ENCODE data around the gene SPNS2.

DNA sequence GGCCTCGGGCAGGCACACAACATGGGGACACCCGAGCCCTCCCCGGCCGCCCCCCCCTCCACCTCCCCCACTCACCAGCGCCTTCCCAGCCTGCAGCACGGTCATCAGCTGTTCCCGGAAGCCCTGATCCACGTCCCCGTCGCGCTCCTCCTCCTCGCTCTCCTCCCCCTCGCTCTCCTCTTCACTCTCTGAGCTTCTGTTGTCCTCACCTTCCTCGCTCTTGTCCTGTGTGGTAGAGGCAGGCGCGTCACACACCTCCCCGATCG is 46.2 kb downstream of the SPNS2 start:
- TF ChIP-seq POLR2A (IDR thresholded peaks at IDR 0.05) (no peak), EP300 (IDR thresholded peaks at IDR 0.05; ENCODE audit: low read depth) (no peak), POLR2AphosphoS5 (IDR thresholded peaks at IDR 0.05) (no peak)
- TF ChIP-seq, protein P1, sequence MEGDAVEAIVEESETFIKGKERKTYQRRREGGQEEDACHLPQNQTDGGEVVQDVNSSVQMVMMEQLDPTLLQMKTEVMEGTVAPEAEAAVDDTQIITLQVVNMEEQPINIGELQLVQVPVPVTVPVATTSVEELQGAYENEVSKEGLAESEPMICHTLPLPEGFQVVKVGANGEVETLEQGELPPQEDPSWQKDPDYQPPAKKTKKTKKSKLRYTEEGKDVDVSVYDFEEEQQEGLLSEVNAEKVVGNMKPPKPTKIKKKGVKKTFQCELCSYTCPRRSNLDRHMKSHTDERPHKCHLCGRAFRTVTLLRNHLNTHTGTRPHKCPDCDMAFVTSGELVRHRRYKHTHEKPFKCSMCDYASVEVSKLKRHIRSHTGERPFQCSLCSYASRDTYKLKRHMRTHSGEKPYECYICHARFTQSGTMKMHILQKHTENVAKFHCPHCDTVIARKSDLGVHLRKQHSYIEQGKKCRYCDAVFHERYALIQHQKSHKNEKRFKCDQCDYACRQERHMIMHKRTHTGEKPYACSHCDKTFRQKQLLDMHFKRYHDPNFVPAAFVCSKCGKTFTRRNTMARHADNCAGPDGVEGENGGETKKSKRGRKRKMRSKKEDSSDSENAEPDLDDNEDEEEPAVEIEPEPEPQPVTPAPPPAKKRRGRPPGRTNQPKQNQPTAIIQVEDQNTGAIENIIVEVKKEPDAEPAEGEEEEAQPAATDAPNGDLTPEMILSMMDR (IDR thresholded peaks at IDR 0.05): no peak
